HepG2 (cell line): ENCODE measurements around the gene ZNF660. TPM values are rescaled to one million over a fixed set of nuclear protein-coding genes. Genes with fewer than 3 reads are reported as not detected.

Experiments used
- DZIP1 ChIP-seq: sonication (generic); formaldehyde crosslinking; IDR thresholded peaks from 2 replicates; pipeline ENCODE4 v1.5.0; 2020; ENCODE audit warnings: mild to moderate bottlenecking, missing genetic modification reagents
- HNF1A ChIP-seq, 2 experiments: sonication (generic) in 1 of 2; formaldehyde crosslinking in 1 of 2; IDR thresholded peaks; 2 replicates each; pipeline versions ENCODE4 v1.4.0 to v1.6.1; 2016 to 2020; ENCODE audit warnings: borderline replicate concordance in 1 of 2, low read depth in 1 of 2, mild to moderate bottlenecking in 1 of 2, missing genetic modification reagents in 1 of 2
- JUND ChIP-seq: sonication (generic); formaldehyde crosslinking; IDR thresholded peaks from 2 replicates; pipeline ENCODE4 v1.8.0; 2022; ENCODE audit warnings: mild to moderate bottlenecking, missing genetic modification reagents
- MEF2D ChIP-seq: sonication (generic); formaldehyde crosslinking; IDR thresholded peaks from 2 replicates; pipeline ENCODE4 v1.5.1; 2020; ENCODE audit warnings: mild to moderate bottlenecking, missing genetic modification reagents
- PHF8 ChIP-seq: sonication (generic); formaldehyde crosslinking; IDR thresholded peaks from 2 replicates; pipeline ENCODE4 v1.5.0; 2020; ENCODE audit warnings: missing genetic modification reagents
- POLR2A ChIP-seq, 2 experiments: IDR thresholded peaks; 2 replicates each; pipeline ENCODE4 v1.6.1; 2011; ENCODE audit warnings: low read depth in 2 of 2, low read length in 2 of 2, mild to moderate bottlenecking in 1 of 2, moderate library complexity in 1 of 2; ENCODE audit not compliant: insufficient read depth in 1 of 2
- PTBP1 ChIP-seq: fragments of 200-400 bp; formaldehyde crosslinking; IDR thresholded peaks from 2 replicates; pipeline ENCODE4 v1.6.1; 2018; ENCODE audit warnings: low read length, low read depth; ENCODE audit not compliant: poor library complexity, severe bottlenecking
- RFXANK ChIP-seq: IDR thresholded peaks from 2 replicates; pipeline ENCODE4 v1.6.1; 2016
- RNF2 ChIP-seq: fragments of 450-650 bp; conservative IDR thresholded peaks from 2 replicates; pipeline ENCODE4 v1.6.1; 2016; ENCODE audit warnings: low read depth
- SALL2 ChIP-seq: sonication (generic); formaldehyde crosslinking; IDR thresholded peaks from 2 replicates; pipeline ENCODE4 v1.8.1; 2023; ENCODE audit warnings: mild to moderate bottlenecking, missing genetic modification reagents, inconsistent platforms
- TMF1 ChIP-seq: sonication (generic); formaldehyde crosslinking; IDR thresholded peaks from 2 replicates; pipeline ENCODE4 v1.8.1; 2022; ENCODE audit warnings: low read depth, missing genetic modification reagents
- TP53 ChIP-seq: sonication (generic); formaldehyde crosslinking; conservative IDR thresholded peaks from 2 replicates; pipeline ENCODE4 v1.4.0; 2020; ENCODE audit warnings: missing genetic modification reagents
- U2AF1 ChIP-seq: fragments of 200-400 bp; formaldehyde crosslinking; optimal IDR thresholded peaks from 2 replicates; pipeline ENCODE3; 2017; ENCODE audit warnings: mild to moderate bottlenecking, low read depth, low read length
- ZFAT ChIP-seq: sonication (generic); formaldehyde crosslinking; conservative IDR thresholded peaks from 2 replicates; pipeline ENCODE4 v1.8.1; 2023; ENCODE audit warnings: missing genetic modification reagents, inconsistent platforms
- ZHX1 ChIP-seq: sonication (generic); formaldehyde crosslinking; IDR thresholded peaks from 2 replicates; pipeline ENCODE4 v1.8.1; 2022; ENCODE audit warnings: low read depth, mild to moderate bottlenecking, missing genetic modification reagents
- ZNF343 ChIP-seq: sonication (generic); formaldehyde crosslinking; IDR thresholded peaks from 2 replicates; pipeline ENCODE4 v1.4.0; 2020; ENCODE audit warnings: mild to moderate bottlenecking, missing genetic modification reagents
- ZNF501 ChIP-seq: sonication (generic); formaldehyde crosslinking; IDR thresholded peaks from 2 replicates; pipeline ENCODE4 v1.5.1; 2020; ENCODE audit warnings: mild to moderate bottlenecking, moderate library complexity, missing genetic modification reagents
- ZNF569 ChIP-seq: sonication (generic); formaldehyde crosslinking; IDR thresholded peaks from 2 replicates; pipeline ENCODE4 v1.5.0; 2020; ENCODE audit warnings: mild to moderate bottlenecking, missing genetic modification reagents, moderate library complexity, borderline replicate concordance
- ZNF784 ChIP-seq: sonication (generic); formaldehyde crosslinking; IDR thresholded peaks from 2 replicates; pipeline ENCODE4 v1.5.1; 2020; ENCODE audit warnings: missing genetic modification reagents, mild to moderate bottlenecking, borderline replicate concordance
- polyA plus RNA-seq, 8 experiments: library from polyadenylated mRNA; depleted of rRNA in 3 of 8; stranded (reverse) in 7 of 8; unstranded in 1 of 8; fragments of >200 nt; fragmentation: Illumina TruSeq in 4 of 8; extraction: Trizol in 4 of 8; gene quantifications; 2 replicates each; pipeline versions ENCODE4 v1.2.1 to v1.2.3, GENCODE V29; 2011 to 2016; ENCODE audit warnings: low read depth in 4 of 8, missing spikeins in 1 of 8, mixed read lengths in 1 of 8; ENCODE audit not compliant: insufficient read depth in 1 of 8
- total RNA-seq, 5 experiments: library from RNA; depleted of rRNA; stranded (reverse); fragments of >200 nt; fragmentation: Illumina TruSeq; extraction: Trizol; gene quantifications; 2 replicates each; pipeline ENCODE4 v1.2.3, GENCODE V29; 2016; ENCODE audit warnings: low read depth in 1 of 5

ZNF660 gene
- total and polyA plus RNA-seq, 2 of the 13 experiments (the other 11 are each of a cell fraction or from before 2014, with no cell fraction given) = 0.91 to 3.3 TPM

- TF ChIP-seq ZHX1 (CRISPR knock-in tag) = no peak
- no peak for TF ChIP-seq ZNF569 (CRISPR knock-in tag)
- TF ChIP-seq JUND (CRISPR knock-in tag) = no peak
- TF ChIP-seq TMF1 (CRISPR knock-in tag) = no peak
- TF ChIP-seq RNF2 = no peak
- TF ChIP-seq PHF8 (CRISPR knock-in tag) = peak; percentile 70; the same call in 1 of the 2 replicates
- peak; percentile 43; the same call in 1 of the 2 replicates for TF ChIP-seq ZNF784 (CRISPR knock-in tag)
- TF ChIP-seq DZIP1 (CRISPR knock-in tag) = no peak
- no peak for TF ChIP-seq PTBP1
- TF ChIP-seq POLR2A (IDR thresholded peaks at IDR 0.05; ENCODE audit: insufficient read depth in 1 of 2, low read depth in 2 of 2, low read length in 2 of 2) = peak; percentile 59 to 69
- TF ChIP-seq ZNF343 (CRISPR knock-in tag) = 0 out of 2 replicates have a peak, but pooled peaks have one; percentile 45
- TF ChIP-seq SALL2 (CRISPR knock-in tag) = peak; percentile 62; the same call in 1 of the 2 replicates
- TF ChIP-seq ZNF501 (CRISPR knock-in tag) = peak; percentile 79
- no peak for TF ChIP-seq RFXANK (CRISPR knock-in tag)
- no peak for TF ChIP-seq ZFAT (CRISPR knock-in tag)
- TF ChIP-seq HNF1A (IDR thresholded peaks at IDR 0.05; ENCODE audit: low read depth) = no peak
- peak; percentile 47; the same call in 1 of the 2 replicates for TF ChIP-seq HNF1A (CRISPR knock-in tag; IDR thresholded peaks at IDR 0.05; ENCODE audit: borderline replicate concordance)
- no peak for TF ChIP-seq TP53 (CRISPR knock-in tag)
- TF ChIP-seq MEF2D (CRISPR knock-in tag) = no peak
- no peak for TF ChIP-seq U2AF1
These were observed at the start of gene ZNF660 (continued) for GRCh38 chr3:44584646-44585501.
